Left colon (tissue), 2 donors: Measurements from ENCODE around the gene SH3BGRL3. TPM values are rescaled to one million over a fixed set of nuclear protein-coding genes. Genes with fewer than 3 reads are reported as not detected.

Experiments used
- ATAC-seq: fragments of 200-7000 bp; cut with Tn5 transposase; one replicate; pipeline ENCODE4 v1.9.1; 2020; ENCODE audit warnings: mild to moderate bottlenecking, moderate library complexity
- DNase-seq, 2 donors: peaks; one replicate each; pipeline ENCODE4 v3.0.0-alpha.2; 2020
- intact Hi-C, 2 donors: fragments of 100-400 bp; cut with DNase I in 1 of 2; cut with micrococcal nuclease in 1 of 2; formaldehyde crosslinking; loops; one replicate each; pipeline versions ENCODE4 v1.11.2 to v1.14.0; 2022; cut with DNase I, micrococcal nuclease
- total RNA-seq, 2 donors: library from RNA; stranded (reverse); fragmentation: NEBNext Ultra II Directional; extraction: Animal tissue kit (Norgen Biotek cat#: 25700); gene quantifications; one replicate each; pipeline ENCODE4 v1.2.1, GENCODE V29; 2021
- donor health status: DM: no; HTN: no; CAD: no.
- donor health status: DM: yes; HTN: yes; CAD: no.

Gene SH3BGRL3
- total RNA-seq, 2 donors from 2014 or later, result 401 to 409 TPM

GRCh38 chr1:26275580-26276431 lies 4.1 kb upstream of the SH3BGRL3 start:
- peak; percentile 47 for ATAC-seq
- intact Hi-C loops, result loop anchor here (2.0 to 10.0 kb wide), 2 partner anchors 47 to 49 kb away; no protein-coding TSS in a partner anchor
- peak; percentile 90 to 91 for DNase-seq

GRCh38 chr1:26276432-26276838 lies 3.5 kb upstream of the SH3BGRL3 start:
- intact Hi-C loops, result loop anchor here in 1 of 2 donors (10.0 kb wide), 1 partner anchor 48 kb away; no protein-coding TSS in a partner anchor
- peak; percentile 48 for ATAC-seq
- peak in 1 of 2 donors; percentile 59 for DNase-seq

GRCh38 chr1:26277261-26277661 lies 2.6 kb upstream of the SH3BGRL3 start:
- ATAC-seq (peak; percentile 41), DNase-seq (peak; percentile 39 to 58)
- intact Hi-C loops, result loop anchor here in 1 of 2 donors (10.0 kb wide), 1 partner anchor 48 kb away; no protein-coding TSS in a partner anchor

GRCh38 chr1:26277719-26278118 lies 2.2 kb upstream of the SH3BGRL3 start:
- ATAC-seq (no peak), DNase-seq (no peak)
- intact Hi-C loops, result loop anchor here in 1 of 2 donors (10.0 kb wide), 1 partner anchor 47 kb away; no protein-coding TSS in a partner anchor

- ATAC-seq (peak; percentile 57), DNase-seq (peak; percentile 88 to 94)
- intact Hi-C loops, result loop anchor here in 1 of 2 donors (10.0 kb wide), 1 partner anchor 46 kb away; no protein-coding TSS in a partner anchor
Measured at GRCh38 chr1:26278303-26278702, 1.6 kb upstream of the SH3BGRL3 start.

GRCh38 chr1:26278724-26279455 lies 996 bp upstream of the SH3BGRL3 start:
- intact Hi-C loops, result loop anchor here in 1 of 2 donors (10.0 kb wide), 1 partner anchor 46 kb away; no protein-coding TSS in a partner anchor

GRCh38 chr1:26280333-26281042 lies 602 bp downstream of the SH3BGRL3 start:
- intact Hi-C loops, result no loop called here
- ATAC-seq, result no peak

More at GRCh38 chr1:26278724-26279455, 996 bp upstream of the SH3BGRL3 start:
- ATAC-seq (peak; percentile 28), DNase-seq (peak; percentile 70 to 71)

GRCh38 chr1:26281091-26281958 lies 1.4 kb downstream of the SH3BGRL3 start:
- intact Hi-C loops, result no loop called here
- DNase-seq (no peak), ATAC-seq (no peak)

More at GRCh38 chr1:26280333-26281042, 602 bp downstream of the SH3BGRL3 start:
- DNase-seq, result peak; percentile 61 to 66

GRCh38 chr1:26281971-26282370 lies 2.1 kb downstream of the SH3BGRL3 start:
- DNase-seq (peak in 1 of 2 donors; percentile 46), ATAC-seq (no peak)
- intact Hi-C loops, result no loop called here

GRCh38 chr1:26282401-26282918 lies 2.6 kb downstream of the SH3BGRL3 start:
- intact Hi-C loops, result no loop called here
- DNase-seq, result no peak
- ATAC-seq, result no peak

GRCh38 chr1:26283279-26283853 lies 3.5 kb downstream of the SH3BGRL3 start:
- ATAC-seq (no peak), DNase-seq (no peak)
- intact Hi-C loops, result no loop called here

GRCh38 chr1:26283871-26284596 lies 4.1 kb downstream of the SH3BGRL3 start:
- DNase-seq (no peak), ATAC-seq (no peak)
- intact Hi-C loops, result no loop called here

- peak; percentile 57 for ATAC-seq
- DNase-seq, result peak; percentile 82 to 84
- intact Hi-C loops, result no loop called here
Measured at GRCh38 chr1:26284597-26285347, 4.9 kb downstream of the SH3BGRL3 start.

- intact Hi-C loops, result no loop called here
- peak; percentile 22 for ATAC-seq
- DNase-seq, result peak in 1 of 2 donors; percentile 68
Measured at GRCh38 chr1:26285366-26286063, 5.6 kb downstream of the SH3BGRL3 start.

- ATAC-seq (no peak), DNase-seq (no peak)
- intact Hi-C loops, result no loop called here
Measured at GRCh38 chr1:26286064-26286416, 6.2 kb downstream of the SH3BGRL3 start.
